HepG2 (cell line): ENCODE data around the gene SMCHD1. TPM values are rescaled to one million over a fixed set of nuclear protein-coding genes. Genes with fewer than 3 reads are reported as not detected.

Experiments
- ATAC-seq: fragments of 200-7000 bp; cut with Tn5 transposase; 3 replicates; pipeline ENCODE4 v1.9.1; 2020; ENCODE audit warnings: mild to moderate bottlenecking, moderate library complexity
- BruUV-seq: library from RNA; stranded (reverse); fragments of 400-500 nt; replicated peaks from 2 replicates; lab custom pipeline; 2021; lab: Mats Ljungman, UMichigan
- CTCF ChIA-PET: fragments of 300-600 bp; formaldehyde crosslinking; extraction: SDS; loops from one replicate; lab custom pipeline; 2021; ENCODE audit warnings: low total read pairs, inconsistent platforms, low intra/inter-chr PET ratio; lab: Yijun Ruan, JAX
- POLR2A ChIA-PET: fragments of 350-600 bp; sonication (Branson Sonifier 250); formaldehyde crosslinking; loops from one replicate; lab custom pipeline; 2020; ENCODE audit warnings: antibody characterized with exemption, inconsistent platforms; lab: Yijun Ruan, JAX
- DNase-seq: peaks from one replicate; pipeline ENCODE4 v3.0.0-alpha.2; 2015; ENCODE audit warnings: low spot score
- FAIRE-seq: peaks from 3 replicates; lab custom pipeline; 2011; peaks lifted over from hg19 to GRCh38; lab: Jason Lieb, UNC
- H2AFZ ChIP-seq: one replicate; pipeline ENCODE4 v1.6.1; 2011; ENCODE audit warnings: low read length, inconsistent platforms
- H3K27ac ChIP-seq: fragments of 300-600 bp; 3 replicates; pipeline ENCODE4 v1.8.0; 2011; ENCODE audit warnings: mixed run types, mild to moderate bottlenecking, mixed read lengths, low read length, inconsistent platforms; ENCODE audit not compliant: insufficient read depth; ENCODE audit errors: extremely low read length
- H3K27me3 ChIP-seq, 2 experiments: fragments of 200-600 bp in 1 of 2; 2 replicates in 1 of 2; 3 replicates in 1 of 2; pipeline versions ENCODE4 v1.6.0 to v1.8.0; 2011; ENCODE audit warnings: low read length in 2 of 2, mild to moderate bottlenecking in 2 of 2, moderate library complexity in 2 of 2, inconsistent platforms in 1 of 2; ENCODE audit not compliant: insufficient read depth in 2 of 2, control insufficient read depth in 1 of 2
- H3K36me3 ChIP-seq, 2 experiments: fragments of 200-600 bp in 1 of 2; replicated peaks in 1 of 2; 2 replicates in 1 of 2; 3 replicates in 1 of 2; pipeline versions ENCODE4 v1.5.1 to v1.8.0; 2011; ENCODE audit warnings: low read length in 2 of 2, inconsistent platforms in 1 of 2; ENCODE audit not compliant: insufficient read depth in 2 of 2, control insufficient read depth in 1 of 2
- H3K4me1 ChIP-seq: 2 replicates; pipeline ENCODE4 v1.5.1; 2012; ENCODE audit warnings: low read length, inconsistent platforms; ENCODE audit not compliant: insufficient read depth
- H3K4me2 ChIP-seq: 2 replicates; pipeline ENCODE4 v1.6.0; 2011; ENCODE audit warnings: low read depth, low read length, inconsistent platforms
- H3K4me3 ChIP-seq, 3 experiments: fragments of 200-600 bp in 1 of 3; sonication (generic), shearing (Covaris generic) in 1 of 3; replicated peaks in 1 of 3; 2 replicates each; pipeline ENCODE4 v1.5.1; 2011 to 2016; ENCODE audit warnings: low read length in 3 of 3, inconsistent platforms in 2 of 3, low read depth in 2 of 3, mild to moderate bottlenecking in 2 of 3, control low read depth in 1 of 3, mixed read lengths in 1 of 3; ENCODE audit not compliant: insufficient read depth in 1 of 3
- H3K79me2 ChIP-seq: one replicate; pipeline ENCODE4 v1.6.1; 2011; ENCODE audit warnings: low read length, inconsistent platforms; ENCODE audit not compliant: insufficient read depth
- H3K9ac ChIP-seq: 2 replicates; pipeline ENCODE4 v1.6.0; 2011; ENCODE audit warnings: mild to moderate bottlenecking, low read depth, low read length, inconsistent platforms; ENCODE audit not compliant: insufficient read depth
- H3K9me3 ChIP-seq: 2 replicates; pipeline ENCODE4 v1.5.1; 2012; ENCODE audit warnings: mild to moderate bottlenecking, low read length
- H4K20me1 ChIP-seq: 2 replicates; pipeline ENCODE4 v1.6.0; 2011; ENCODE audit warnings: inconsistent platforms, mild to moderate bottlenecking, low read length, moderate library complexity; ENCODE audit not compliant: insufficient read depth
- HNRNPL ChIP-seq: fragments of 200-400 bp; formaldehyde crosslinking; IDR thresholded peaks from 2 replicates; pipeline ENCODE4 v1.6.1; 2017; ENCODE audit warnings: mild to moderate bottlenecking, low read depth, low read length
- RBM22 ChIP-seq: fragments of 200-400 bp; formaldehyde crosslinking; optimal IDR thresholded peaks from 2 replicates; pipeline ENCODE3; 2017; ENCODE audit warnings: mild to moderate bottlenecking, low read length, moderate library complexity
- RBM39 ChIP-seq: fragments of 200-400 bp; formaldehyde crosslinking; IDR thresholded peaks from one replicate; pipeline ENCODE4 v1.6.1; 2018; ENCODE audit warnings: antibody characterized with exemption, mild to moderate bottlenecking, low read depth, low read length; ENCODE audit not compliant: poor library complexity, severe bottlenecking
- ZBTB10 ChIP-seq: sonication (generic); formaldehyde crosslinking; IDR thresholded peaks from 2 replicates; pipeline ENCODE4 v1.4.0; 2020; ENCODE audit warnings: missing genetic modification reagents, borderline replicate concordance
- ZGPAT ChIP-seq: IDR thresholded peaks from 2 replicates; pipeline ENCODE4 v1.6.1; 2016; ENCODE audit warnings: mild to moderate bottlenecking
- ZIK1 ChIP-seq: sonication (generic); formaldehyde crosslinking; IDR thresholded peaks from 2 replicates; pipeline ENCODE4 v1.5.0; 2020; ENCODE audit warnings: mild to moderate bottlenecking, low read depth, missing genetic modification reagents, borderline replicate concordance
- ZNF225 ChIP-seq: sonication (generic); formaldehyde crosslinking; IDR thresholded peaks from 2 replicates; pipeline ENCODE4 v1.4.0; 2020; ENCODE audit warnings: mild to moderate bottlenecking, missing genetic modification reagents
- ZNF430 ChIP-seq: sonication (generic); formaldehyde crosslinking; IDR thresholded peaks from 2 replicates; pipeline ENCODE4 v1.9.0; 2021; ENCODE audit warnings: mild to moderate bottlenecking, missing genetic modification reagents
- ZNF687 ChIP-seq: sonication (generic); formaldehyde crosslinking; IDR thresholded peaks from 2 replicates; pipeline ENCODE4 v1.5.1; 2020; ENCODE audit warnings: mild to moderate bottlenecking, missing genetic modification reagents, moderate library complexity
- WGBS: methylation state at CpG from one replicate; pipeline ENCODE4 v1.1.6; 2017; ENCODE audit warnings: low lambda C conversion rate; 5-methylcytosine and 5-hydroxymethylcytosine counted together
- in situ Hi-C: cut with HindIII; loops from 2 replicates; pipeline ENCODE4 v1.10.0; 2017; ENCODE audit warnings: low pct_unique_long_range_greater_than_20kb; ENCODE audit not compliant: extremely low pct_ligation_motif_present
- intact Hi-C: fragments of 100-400 bp; cut with micrococcal nuclease; formaldehyde crosslinking; loops from one replicate; pipeline ENCODE4 v1.10.0; 2022; ENCODE audit not compliant: unreplicated experiment
- polyA plus RNA-seq, 8 experiments: library from polyadenylated mRNA; depleted of rRNA in 3 of 8; stranded (reverse) in 7 of 8; unstranded in 1 of 8; fragments of >200 nt; fragmentation: Illumina TruSeq in 4 of 8; extraction: Trizol in 4 of 8; gene quantifications; 2 replicates each; pipeline versions ENCODE4 v1.2.1 to v1.2.3, GENCODE V29; 2011 to 2016; ENCODE audit warnings: low read depth in 4 of 8, missing spikeins in 1 of 8, mixed read lengths in 1 of 8; ENCODE audit not compliant: insufficient read depth in 1 of 8
- total RNA-seq, 5 experiments: library from RNA; depleted of rRNA; stranded (reverse); fragments of >200 nt; fragmentation: Illumina TruSeq; extraction: Trizol; gene quantifications; 2 replicates each; pipeline ENCODE4 v1.2.3, GENCODE V29; 2016; ENCODE audit warnings: low read depth in 1 of 5

Gene SMCHD1
- total and polyA plus RNA-seq, 2 of the 13 experiments (the other 11 are each of a cell fraction or from before 2014, with no cell fraction given), result 21.4 to 93.6 TPM

- TF ChIP-seq ZNF225 (CRISPR knock-in tag), result no peak
- Histone ChIP-seq H4K20me1 (no peaks in the 10 kb centered on the region), H3K79me2 (no peaks in the 10 kb centered on the region), H3K4me3 (no peak overlapping the region), H3K27me3 (peaks cover 0 to 20% of the 10 kb centered on the region in 2 experiments; a peak in 3 of 5 replicates), H2AFZ (no peak overlapping the region), H3K4me1 (peaks cover 9% of the 10 kb centered on the region; the same call in 1 of the 2 replicates), H3K36me3 (no peaks in the 10 kb centered on the region), H3K27ac (no peak overlapping the region), H3K9me3 (no peaks in the 10 kb centered on the region), H3K4me2 (no peak overlapping the region), H3K9ac (no peak overlapping the region)
- FAIRE-seq, result no peak
- DNase-seq, result no peak
- POLR2A ChIA-PET, result no interaction called here
- WGBS, result 62% methylated on average over 1 of the region's 1 CpG
- intact Hi-C loops (no loop called here), in situ Hi-C loops (no loop called here)
- CTCF ChIA-PET, result no interaction called here
- no TSS peak for BruUV-seq
- no peak for ATAC-seq
These were observed 185.0 kb downstream of the SMCHD1 start for GRCh38 chr18:2840521-2840920.

- H2AFZ ChIP-seq, result no peak overlapping the region
- ChIA-PET CTCF (no interaction called here), POLR2A (no interaction called here)
- 27% methylated on average over 6 of the region's 6 CpGs for WGBS
- no peak overlapping the region for H3K4me2 ChIP-seq
- intact Hi-C loops (no loop called here), in situ Hi-C loops (no loop called here)
- DNase-seq (no peak), ATAC-seq (no peak), FAIRE-seq (no peak)
- peaks cover 2 to 42% of the 10 kb centered on the region in 2 experiments; a peak in 4 of 5 replicates for H3K27me3 ChIP-seq
- H3K4me1 ChIP-seq, result peaks cover 15% of the 10 kb centered on the region
- H4K20me1 ChIP-seq, result no peaks in the 10 kb centered on the region
- BruUV-seq, result no TSS peak
- H3K4me3 ChIP-seq, result no peak overlapping the region
- no peak overlapping the region for H3K9ac ChIP-seq
- no peaks in the 10 kb centered on the region for H3K9me3 ChIP-seq
- no peaks in the 10 kb centered on the region for H3K36me3 ChIP-seq
- no peaks in the 10 kb centered on the region for H3K79me2 ChIP-seq
- H3K27ac ChIP-seq, result no peak overlapping the region
- TF ChIP-seq ZNF687 (CRISPR knock-in tag), result no peak
- no peak for TF ChIP-seq RBM39
- TF ChIP-seq ZGPAT, result no peak
- TF ChIP-seq RBM22, result no peak
- TF ChIP-seq HNRNPL, result no peak
- TF ChIP-seq ZNF430, result no peak
- TF ChIP-seq ZBTB10, result no peak
- no peak for TF ChIP-seq ZIK1 (CRISPR knock-in tag)
These were observed 187.6 kb downstream of the SMCHD1 start for GRCh38 chr18:2843146-2843545.
